GM12878 (cell line): ENCODE data around the gene ZNF583. TPM values are rescaled to one million over a fixed set of nuclear protein-coding genes. Genes with fewer than 3 reads are reported as not detected.
A peak's percentile ranks its signal among the peaks of the same experiment; 100 is the strongest.

Experiments used
- CBX5 ChIP-seq: sonication (generic); IDR thresholded peaks from 2 replicates; pipeline ENCODE4 v1.6.1; 2016; ENCODE audit warnings: low read depth, moderate library complexity, mild to moderate bottlenecking, inconsistent platforms
- ELK1 ChIP-seq: IDR thresholded peaks from 2 replicates; pipeline ENCODE4 v1.6.1; 2012; ENCODE audit warnings: low read depth, low read length, improper control_type of control experiment
- MTA3 ChIP-seq: IDR thresholded peaks from 2 replicates; pipeline ENCODE4 v1.6.1; 2012; ENCODE audit warnings: low read length, inconsistent platforms, borderline replicate concordance
- polyA plus RNA-seq, 11 experiments: library from polyadenylated mRNA; depleted of rRNA in 4 of 11; unstranded in 6 of 11; stranded (reverse) in 5 of 11; fragments of >200 nt; fragmentation: Nextera tagmentation in 4 of 11; fragmentation: Illumina TruSeq in 1 of 11; extraction: Ambion mirVana in 4 of 11; extraction: Trizol in 1 of 11; gene quantifications; 1 replicate in 1 of 11; 2 replicates in 10 of 11; pipeline versions ENCODE4 v1.2.1 to v1.2.3, GENCODE V29; 2011 to 2016; ENCODE audit warnings: inconsistent platforms in 2 of 11, missing spikeins in 2 of 11, low read depth in 1 of 11
- total RNA-seq, 4 experiments: library from RNA; depleted of rRNA in 3 of 4; stranded (reverse); fragments of >200 nt in 3 of 4; fragmentation: Illumina TruSeq in 1 of 4; extraction: Trizol in 1 of 4; gene quantifications; 2 replicates each; pipeline versions ENCODE4 v1.2.1 to v1.2.3, GENCODE V29; 2013 to 2021
- TF ChIP-seq, protein P1 (sequence below): fragments of 450-650 bp; IDR thresholded peaks from 2 replicates; pipeline ENCODE4 v1.6.1; 2016; ENCODE audit warnings: mild to moderate bottlenecking, moderate library complexity, borderline replicate concordance
- TF ChIP-seq, protein P2 (sequence below): fragments of 450-650 bp; IDR thresholded peaks from 2 replicates; pipeline ENCODE4 v1.6.1; 2017; ENCODE audit warnings: low read depth, mild to moderate bottlenecking, moderate library complexity
- TF ChIP-seq, protein P3 (sequence below): IDR thresholded peaks from 2 replicates; pipeline ENCODE4 v1.6.1; 2011; ENCODE audit warnings: borderline replicate concordance, low read depth, mild to moderate bottlenecking, moderate library complexity, mixed read lengths, low read length; ENCODE audit not compliant: insufficient read depth; ENCODE audit errors: extremely low read length

The ZNF583 gene
- total and polyA plus RNA-seq, 10 of the 15 experiments (the other 5 are each of a cell fraction or from before 2014, with no cell fraction given) = 0.40 to 3.1 (median 1.4) TPM

- TF ChIP-seq, protein P1, sequence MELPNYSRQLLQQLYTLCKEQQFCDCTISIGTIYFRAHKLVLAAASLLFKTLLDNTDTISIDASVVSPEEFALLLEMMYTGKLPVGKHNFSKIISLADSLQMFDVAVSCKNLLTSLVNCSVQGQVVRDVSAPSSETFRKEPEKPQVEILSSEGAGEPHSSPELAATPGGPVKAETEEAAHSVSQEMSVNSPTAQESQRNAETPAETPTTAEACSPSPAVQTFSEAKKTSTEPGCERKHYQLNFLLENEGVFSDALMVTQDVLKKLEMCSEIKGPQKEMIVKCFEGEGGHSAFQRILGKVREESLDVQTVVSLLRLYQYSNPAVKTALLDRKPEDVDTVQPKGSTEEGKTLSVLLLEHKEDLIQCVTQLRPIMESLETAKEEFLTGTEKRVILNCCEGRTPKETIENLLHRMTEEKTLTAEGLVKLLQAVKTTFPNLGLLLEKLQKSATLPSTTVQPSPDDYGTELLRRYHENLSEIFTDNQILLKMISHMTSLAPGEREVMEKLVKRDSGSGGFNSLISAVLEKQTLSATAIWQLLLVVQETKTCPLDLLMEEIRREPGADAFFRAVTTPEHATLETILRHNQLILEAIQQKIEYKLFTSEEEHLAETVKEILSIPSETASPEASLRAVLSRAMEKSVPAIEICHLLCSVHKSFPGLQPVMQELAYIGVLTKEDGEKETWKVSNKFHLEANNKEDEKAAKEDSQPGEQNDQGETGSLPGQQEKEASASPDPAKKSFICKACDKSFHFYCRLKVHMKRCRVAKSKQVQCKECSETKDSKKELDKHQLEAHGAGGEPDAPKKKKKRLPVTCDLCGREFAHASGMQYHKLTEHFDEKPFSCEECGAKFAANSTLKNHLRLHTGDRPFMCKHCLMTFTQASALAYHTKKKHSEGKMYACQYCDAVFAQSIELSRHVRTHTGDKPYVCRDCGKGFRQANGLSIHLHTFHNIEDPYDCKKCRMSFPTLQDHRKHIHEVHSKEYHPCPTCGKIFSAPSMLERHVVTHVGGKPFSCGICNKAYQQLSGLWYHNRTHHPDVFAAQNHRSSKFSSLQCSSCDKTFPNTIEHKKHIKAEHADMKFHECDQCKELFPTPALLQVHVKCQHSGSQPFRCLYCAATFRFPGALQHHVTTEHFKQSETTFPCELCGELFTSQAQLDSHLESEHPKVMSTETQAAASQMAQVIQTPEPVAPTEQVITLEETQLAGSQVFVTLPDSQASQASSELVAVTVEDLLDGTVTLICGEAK = peak; percentile 62
- TF ChIP-seq, protein P2, sequence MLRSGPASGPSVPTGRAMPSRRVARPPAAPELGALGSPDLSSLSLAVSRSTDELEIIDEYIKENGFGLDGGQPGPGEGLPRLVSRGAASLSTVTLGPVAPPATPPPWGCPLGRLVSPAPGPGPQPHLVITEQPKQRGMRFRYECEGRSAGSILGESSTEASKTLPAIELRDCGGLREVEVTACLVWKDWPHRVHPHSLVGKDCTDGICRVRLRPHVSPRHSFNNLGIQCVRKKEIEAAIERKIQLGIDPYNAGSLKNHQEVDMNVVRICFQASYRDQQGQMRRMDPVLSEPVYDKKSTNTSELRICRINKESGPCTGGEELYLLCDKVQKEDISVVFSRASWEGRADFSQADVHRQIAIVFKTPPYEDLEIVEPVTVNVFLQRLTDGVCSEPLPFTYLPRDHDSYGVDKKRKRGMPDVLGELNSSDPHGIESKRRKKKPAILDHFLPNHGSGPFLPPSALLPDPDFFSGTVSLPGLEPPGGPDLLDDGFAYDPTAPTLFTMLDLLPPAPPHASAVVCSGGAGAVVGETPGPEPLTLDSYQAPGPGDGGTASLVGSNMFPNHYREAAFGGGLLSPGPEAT = no peak
- TF ChIP-seq, protein P3, sequence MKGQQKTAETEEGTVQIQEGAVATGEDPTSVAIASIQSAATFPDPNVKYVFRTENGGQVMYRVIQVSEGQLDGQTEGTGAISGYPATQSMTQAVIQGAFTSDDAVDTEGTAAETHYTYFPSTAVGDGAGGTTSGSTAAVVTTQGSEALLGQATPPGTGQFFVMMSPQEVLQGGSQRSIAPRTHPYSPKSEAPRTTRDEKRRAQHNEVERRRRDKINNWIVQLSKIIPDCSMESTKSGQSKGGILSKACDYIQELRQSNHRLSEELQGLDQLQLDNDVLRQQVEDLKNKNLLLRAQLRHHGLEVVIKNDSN = no peak
- TF ChIP-seq MTA3 = no peak
- peak; percentile 53; the same call in 1 of the 2 replicates for TF ChIP-seq ELK1
- no peak for TF ChIP-seq CBX5
These were observed 10.8 kb upstream of the ZNF583 start, which contains the start of gene ZNF582 (continued) for GRCh38 chr19:56393119-56394012.
